ENCODE data around the gene MAST2. TPM values are rescaled to one million over a fixed set of nuclear protein-coding genes. Genes with fewer than 3 reads are reported as not detected.

MAST2 gene
- total and polyA plus RNA-seq, 5 donors, result 46.1 to 85.3 (median 69.5) TPM

GRCh38 chr1:46070164-46070814, 266.9 kb downstream of the MAST2 start:
- Histone ChIP-seq H3K27ac (ENCODE audit: low read length) (no peak overlapping the region), H3K9me3 (ENCODE audit: control insufficient read depth, low read length) (no peaks in the 10 kb centered on the region), H3K4me1 (ENCODE audit: control insufficient read depth, insufficient read depth, low read length) (no peaks in the 10 kb centered on the region), H3K27me3 (ENCODE audit: control insufficient read depth, insufficient read depth) (no peaks in the 10 kb centered on the region), H3K4me3 (ENCODE audit: low read length) (no peak overlapping the region)
- 71% methylated on average over 6 of the region's 6 CpGs for WGBS
- intact Hi-C loops (cut with DNase I), result no loop called here
- ATAC-seq (peak; percentile 45 to 46), DNase-seq (no peak)

GRCh38 chr1:46072975-46073374, 269.6 kb downstream of the MAST2 start:
- Histone ChIP-seq H3K27me3 (ENCODE audit: control insufficient read depth, insufficient read depth) (no peaks in the 10 kb centered on the region), H3K4me1 (ENCODE audit: control insufficient read depth, insufficient read depth, low read length) (no peaks in the 10 kb centered on the region), H3K9me3 (ENCODE audit: control insufficient read depth, low read length) (no peaks in the 10 kb centered on the region), H3K4me3 (ENCODE audit: low read length) (no peak overlapping the region), H3K27ac (ENCODE audit: low read length) (no peak overlapping the region)
- WGBS, result 93% methylated on average over 1 of the region's 1 CpG
- intact Hi-C loops (cut with DNase I), result no loop called here
- DNase-seq (no peak), ATAC-seq (no peak)

GRCh38 chr1:46076343-46076742, 272.9 kb downstream of the MAST2 start:
- intact Hi-C loops (cut with DNase I), result no loop called here
- ATAC-seq (no peak), DNase-seq (no peak)
- 74% methylated on average over 2 of the region's 2 CpGs for WGBS
- H3K27me3 ChIP-seq (ENCODE audit: control insufficient read depth, insufficient read depth), result no peaks in the 10 kb centered on the region
- no peak overlapping the region for H3K27ac ChIP-seq (ENCODE audit: low read length)
- H3K4me1 ChIP-seq (ENCODE audit: control insufficient read depth, insufficient read depth, low read length), result no peaks in the 10 kb centered on the region
- no peaks in the 10 kb centered on the region for H3K9me3 ChIP-seq (ENCODE audit: control insufficient read depth, low read length)
- no peak overlapping the region for H3K4me3 ChIP-seq (ENCODE audit: low read length)

GRCh38 chr1:46077644-46078043, 274.2 kb downstream of the MAST2 start:
- Histone ChIP-seq H3K9me3 (ENCODE audit: control insufficient read depth, low read length) (no peaks in the 10 kb centered on the region), H3K27ac (ENCODE audit: low read length) (no peak overlapping the region), H3K4me3 (ENCODE audit: low read length) (no peak overlapping the region), H3K4me1 (ENCODE audit: control insufficient read depth, insufficient read depth, low read length) (no peaks in the 10 kb centered on the region), H3K27me3 (ENCODE audit: control insufficient read depth, insufficient read depth) (no peaks in the 10 kb centered on the region)
- intact Hi-C loops (cut with DNase I), result no loop called here
- WGBS, result 94% methylated on average over 4 of the region's 4 CpGs
- DNase-seq, result no peak
- no peak for ATAC-seq

- 85% methylated on average over 3 of the region's 3 CpGs for WGBS
- no peak overlapping the region for H3K27ac ChIP-seq (ENCODE audit: low read length)
Observed at GRCh38 chr1:46080257-46080656, 276.8 kb downstream of the MAST2 start.

GRCh38 chr1:46081206-46081605, 277.8 kb downstream of the MAST2 start:
- intact Hi-C loops (cut with DNase I), result no loop called here
- 67% methylated on average over 7 of the region's 7 CpGs for WGBS
- Histone ChIP-seq H3K4me3 (ENCODE audit: low read length) (no peak overlapping the region), H3K4me1 (ENCODE audit: control insufficient read depth, insufficient read depth, low read length) (no peaks in the 10 kb centered on the region), H3K9me3 (ENCODE audit: control insufficient read depth, low read length) (no peaks in the 10 kb centered on the region), H3K27me3 (ENCODE audit: control insufficient read depth, insufficient read depth) (no peaks in the 10 kb centered on the region), H3K27ac (ENCODE audit: low read length) (peak overlapping the region; percentile 16)
- ATAC-seq (peak; percentile 45 to 57), DNase-seq (no peak)

More at GRCh38 chr1:46080257-46080656, 276.8 kb downstream of the MAST2 start:
- Histone ChIP-seq H3K4me1 (ENCODE audit: control insufficient read depth, insufficient read depth, low read length) (no peaks in the 10 kb centered on the region), H3K9me3 (ENCODE audit: control insufficient read depth, low read length) (no peaks in the 10 kb centered on the region), H3K4me3 (ENCODE audit: low read length) (no peak overlapping the region), H3K27me3 (ENCODE audit: control insufficient read depth, insufficient read depth) (no peaks in the 10 kb centered on the region)
- intact Hi-C loops (cut with DNase I), result no loop called here
- ATAC-seq, result no peak
- no peak for DNase-seq

- Histone ChIP-seq H3K27me3 (ENCODE audit: control insufficient read depth, insufficient read depth) (no peaks in the 10 kb centered on the region), H3K9me3 (ENCODE audit: control insufficient read depth, low read length) (no peaks in the 10 kb centered on the region), H3K4me3 (ENCODE audit: low read length) (no peak overlapping the region), H3K4me1 (ENCODE audit: control insufficient read depth, insufficient read depth, low read length) (no peaks in the 10 kb centered on the region), H3K27ac (ENCODE audit: low read length) (peak overlapping the region; percentile 16)
- intact Hi-C loops (cut with DNase I), result no loop called here
- 57% methylated on average over 1 of the region's 1 CpG for WGBS
- peak in 1 of 2 donors; percentile 72 for ATAC-seq
- DNase-seq, result no peak
Observed at GRCh38 chr1:46081619-46082018, 278.2 kb downstream of the MAST2 start.

- H3K27me3 ChIP-seq (ENCODE audit: control insufficient read depth, insufficient read depth), result no peaks in the 10 kb centered on the region
- DNase-seq, result no peak
- intact Hi-C loops (cut with DNase I), result no loop called here
- ATAC-seq, result no peak
- H3K27ac ChIP-seq (ENCODE audit: low read length), result no peak overlapping the region
- no peaks in the 10 kb centered on the region for H3K9me3 ChIP-seq (ENCODE audit: control insufficient read depth, low read length)
- H3K4me3 ChIP-seq (ENCODE audit: low read length), result no peak overlapping the region
- H3K4me1 ChIP-seq (ENCODE audit: control insufficient read depth, insufficient read depth, low read length), result peaks cover 2% of the 10 kb centered on the region
Observed at GRCh38 chr1:46083579-46083978, 280.2 kb downstream of the MAST2 start.

- 55% methylated on average over 1 of the region's 1 CpG for WGBS
- Histone ChIP-seq H3K4me3 (ENCODE audit: low read length) (no peak overlapping the region), H3K9me3 (ENCODE audit: control insufficient read depth, low read length) (no peaks in the 10 kb centered on the region), H3K4me1 (ENCODE audit: control insufficient read depth, insufficient read depth, low read length) (peaks cover 2% of the 10 kb centered on the region), H3K27me3 (ENCODE audit: control insufficient read depth, insufficient read depth) (no peaks in the 10 kb centered on the region), H3K27ac (ENCODE audit: low read length) (no peak overlapping the region)
- DNase-seq (no peak), ATAC-seq (no peak)
- intact Hi-C loops (cut with DNase I), result no loop called here
Observed at GRCh38 chr1:46084553-46085451, 281.4 kb downstream of the MAST2 start.
